ENCODE measurements around the gene MGAT3.

The MGAT3 gene

DNA sequence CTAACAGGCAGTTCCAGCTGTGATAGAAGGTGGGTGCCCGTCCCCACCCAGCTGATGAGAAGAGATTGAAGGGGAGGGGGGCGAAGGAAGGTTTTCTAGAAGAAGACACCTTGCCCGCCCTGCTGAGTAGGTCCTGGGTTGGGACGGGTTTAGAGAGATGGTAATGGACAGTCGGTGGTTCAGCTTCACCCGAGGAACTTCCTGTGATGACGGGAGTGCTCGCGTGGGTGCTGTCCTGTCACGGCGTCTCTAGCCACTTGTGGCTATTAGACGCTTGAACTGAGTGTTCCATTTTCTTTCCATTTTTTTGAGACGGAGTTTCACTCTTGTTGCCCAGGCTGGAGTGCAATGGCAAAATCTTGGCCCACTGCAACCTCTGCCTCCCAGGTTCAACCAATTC, 27.6 kb upstream of the MGAT3 start:
- DNase-seq: no peak

DNA sequence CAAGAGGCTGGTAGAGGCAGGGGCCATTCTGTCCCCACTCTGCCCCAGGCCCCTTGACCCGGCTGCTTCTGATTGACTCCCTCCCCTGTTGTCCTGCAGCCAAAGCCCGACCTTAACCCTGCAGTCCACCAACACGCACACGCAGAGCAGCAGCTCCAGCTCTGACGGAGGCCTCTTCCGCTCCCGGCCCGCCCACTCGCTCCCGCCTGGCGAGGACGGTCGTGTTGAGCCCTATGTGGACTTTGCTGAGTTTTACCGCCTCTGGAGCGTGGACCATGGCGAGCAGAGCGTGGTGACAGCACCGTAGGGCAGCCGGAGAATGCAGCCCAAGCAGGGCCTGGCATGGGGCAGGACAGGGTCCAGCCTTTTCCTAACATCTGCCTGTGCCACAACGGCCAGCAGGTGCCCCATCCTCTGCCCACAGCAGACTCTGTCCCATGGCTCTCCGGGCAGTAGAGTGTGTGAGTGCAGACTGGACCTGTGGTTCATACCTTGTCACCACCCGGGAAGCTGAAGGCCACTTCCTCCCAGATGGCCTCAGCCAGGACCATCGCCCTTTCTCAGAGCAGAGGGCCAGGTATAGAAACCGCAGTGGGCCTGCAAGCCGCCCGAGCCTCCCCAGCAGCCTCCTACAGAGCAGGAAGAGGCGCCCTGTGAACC, 26.8 kb upstream of the MGAT3 start:
- DNase-seq: no peak

DNA sequence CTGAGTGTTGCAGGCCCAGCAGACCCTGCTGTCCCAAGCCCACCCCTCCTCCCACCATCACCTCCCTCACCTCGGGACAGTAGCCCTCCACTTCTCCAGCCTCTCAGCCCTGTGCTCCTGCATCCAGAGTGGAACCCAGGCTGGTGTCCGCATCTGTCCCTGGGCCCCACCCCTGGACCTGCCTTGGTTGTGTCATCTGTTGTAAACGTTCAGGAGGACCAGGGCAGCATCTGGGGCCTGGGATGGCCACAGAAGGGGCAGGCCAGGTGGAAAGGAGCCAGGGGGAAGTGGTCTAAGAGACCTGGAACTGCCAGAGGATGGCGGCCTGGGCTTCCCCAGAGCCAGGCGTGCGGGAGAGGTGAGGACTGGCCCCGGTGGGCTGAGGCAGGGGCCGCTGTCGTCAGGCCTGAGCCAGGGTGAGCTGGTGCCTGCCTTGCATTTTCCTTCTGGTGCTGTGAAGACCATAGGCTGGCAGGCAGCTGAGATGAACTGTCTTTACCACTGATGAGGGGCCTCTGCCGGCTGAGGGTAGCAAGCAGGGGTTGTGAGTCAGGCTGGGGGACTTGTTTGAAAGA, 26.1 kb upstream of the MGAT3 start:
- no peak for DNase-seq

DNA sequence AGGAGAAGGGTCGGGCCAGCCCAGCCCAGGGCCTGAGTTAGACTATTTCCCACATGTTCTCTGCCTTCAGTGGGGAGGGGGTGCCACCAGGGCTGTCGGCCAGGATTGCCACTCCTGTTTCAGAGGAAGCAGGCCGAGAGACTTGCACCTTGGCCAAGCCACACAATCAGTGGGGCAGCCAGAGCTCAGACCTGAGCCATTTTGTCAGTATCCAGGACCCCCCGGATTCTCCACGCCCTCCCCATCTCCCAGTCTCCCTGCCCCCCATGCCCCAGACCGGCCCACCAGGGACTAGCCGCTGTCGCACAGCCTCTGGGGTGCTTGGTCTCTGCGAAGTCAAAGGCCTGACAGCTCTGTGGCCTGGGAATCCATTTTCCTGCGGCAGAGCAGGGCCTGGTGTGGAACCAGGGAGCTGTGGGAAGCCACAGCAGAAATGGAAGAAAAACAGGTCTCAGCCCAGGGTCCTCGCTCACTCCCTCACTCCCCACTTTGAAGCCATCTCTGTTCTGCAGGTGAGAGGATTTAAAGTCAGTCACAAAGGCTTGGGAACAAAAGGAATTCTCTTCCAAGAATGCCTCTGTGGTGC, 25.5 kb upstream of the MGAT3 start:
- no peak for DNase-seq

DNA sequence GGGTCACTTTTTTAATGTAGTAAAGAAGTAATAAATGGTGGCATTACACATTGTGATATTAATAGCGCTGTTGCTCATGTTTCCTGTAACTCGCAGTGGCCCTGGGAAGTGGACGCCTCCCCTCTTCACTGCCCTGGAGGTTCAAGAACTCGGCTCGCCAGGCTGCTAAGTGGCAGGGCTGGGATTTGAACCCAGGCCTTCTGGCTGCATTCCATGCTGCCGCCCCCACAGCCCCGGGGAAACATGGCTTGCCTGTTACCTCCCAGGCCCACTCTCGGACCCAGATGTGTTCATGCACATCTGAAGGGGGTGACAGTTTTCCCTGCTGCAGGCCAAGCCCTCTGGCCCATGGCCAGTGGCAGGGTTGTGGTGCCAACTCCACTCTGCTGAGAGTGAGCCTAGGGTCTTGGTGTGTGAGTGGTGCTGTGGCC, 25.0 kb upstream of the MGAT3 start:
- DNase-seq: no peak

DNA sequence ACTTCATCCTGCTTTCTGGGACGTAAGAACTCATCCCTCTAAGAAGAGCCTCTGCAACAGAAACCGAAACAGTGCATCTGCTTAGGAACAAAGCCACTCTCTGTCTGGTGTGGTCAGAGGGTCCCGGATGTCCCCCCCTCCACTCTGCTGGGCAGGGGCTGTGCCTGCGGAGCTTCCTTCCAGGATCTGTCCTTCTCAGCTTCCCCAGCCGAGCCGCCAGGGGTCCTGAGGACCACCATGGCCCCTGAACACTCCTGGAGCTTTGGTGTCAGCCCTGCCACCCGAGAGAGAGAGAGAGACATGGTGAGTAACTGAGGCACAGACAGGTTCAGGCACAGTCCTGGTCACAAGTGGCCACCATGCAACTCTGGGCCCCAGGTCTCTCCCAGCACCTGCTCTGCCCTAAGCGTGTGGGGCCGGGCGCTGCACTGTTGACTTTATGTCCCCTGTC, 24.4 kb upstream of the MGAT3 start:
- no peak for DNase-seq

DNA sequence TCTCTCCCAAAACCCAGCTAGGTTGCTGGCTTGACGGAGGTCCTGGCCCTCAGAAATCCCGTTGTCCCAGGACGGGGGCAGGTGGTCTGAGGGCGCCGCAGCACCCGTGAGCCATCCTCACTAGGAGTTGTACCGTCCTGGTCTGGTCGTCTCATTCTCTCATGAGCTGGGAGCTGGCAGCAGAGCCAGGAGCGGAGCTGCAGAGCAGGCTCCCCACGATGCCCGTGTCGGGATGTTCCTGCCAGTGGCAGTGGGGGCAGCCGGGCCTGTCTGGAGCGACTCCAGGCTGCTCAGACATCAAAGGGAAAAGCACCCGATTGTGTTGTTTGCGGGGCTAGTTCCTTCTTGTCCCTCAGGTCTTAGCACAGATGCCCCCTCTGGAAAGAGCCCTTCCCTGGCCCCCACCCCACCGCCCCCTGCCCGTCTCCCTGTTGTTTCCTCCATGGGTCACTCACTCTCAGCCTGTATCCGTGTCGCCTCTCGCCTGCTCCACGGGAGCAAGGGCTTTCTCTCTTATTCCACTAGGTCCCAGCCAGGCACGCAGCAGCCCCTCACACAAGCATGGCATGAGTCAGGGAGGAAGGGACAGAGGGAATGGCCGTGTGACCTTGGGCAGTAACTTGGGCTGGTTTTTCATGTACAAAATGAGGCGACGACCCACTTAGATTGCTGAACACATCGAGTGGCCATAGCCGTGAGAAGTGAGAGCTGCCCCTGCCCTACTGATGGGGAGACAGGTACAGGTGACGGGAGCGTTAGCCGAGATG, 23.2 kb upstream of the MGAT3 start:
- no peak for DNase-seq

DNA sequence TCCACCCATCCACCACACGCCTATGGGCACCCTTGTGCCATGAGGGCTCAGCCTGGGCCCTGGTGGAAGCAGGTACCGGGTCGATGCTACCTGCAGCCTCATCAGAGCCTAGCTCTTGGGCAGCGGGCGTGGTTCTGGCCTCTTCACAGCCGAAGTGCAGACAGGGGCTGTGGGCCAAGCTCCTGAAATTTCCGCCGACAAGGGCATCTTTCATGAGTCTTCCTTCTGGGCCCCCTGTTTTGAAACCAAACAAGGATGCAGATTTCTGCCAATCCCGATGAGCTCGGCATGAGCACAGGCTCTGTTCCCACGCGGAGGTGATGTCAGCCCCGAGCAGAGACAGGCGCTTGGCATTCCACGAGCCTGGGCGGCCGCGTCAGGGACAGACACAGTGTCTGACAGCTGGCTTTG, 22.6 kb upstream of the MGAT3 start:
- no peak for DNase-seq

DNA sequence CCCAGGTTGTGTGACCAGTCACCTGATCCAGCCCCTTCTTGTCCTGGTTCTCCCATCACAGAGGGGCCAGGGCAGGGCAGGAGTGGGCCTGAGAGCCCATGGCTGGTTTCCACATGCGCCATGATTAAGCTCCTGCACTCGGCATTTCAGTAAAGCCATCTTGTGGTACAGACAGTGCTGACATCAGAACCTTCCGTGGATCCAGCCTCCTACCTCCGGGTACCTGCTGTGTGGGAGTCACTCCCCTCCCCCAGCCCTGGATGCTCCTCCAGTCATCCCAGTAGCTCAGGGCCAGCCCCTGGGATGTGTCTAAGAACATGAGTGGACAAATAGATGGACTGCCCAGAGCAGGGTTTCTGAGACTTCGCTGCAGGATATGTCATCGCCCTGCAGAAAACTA, 22.1 kb upstream of the MGAT3 start:
- DNase-seq: no peak

DNA sequence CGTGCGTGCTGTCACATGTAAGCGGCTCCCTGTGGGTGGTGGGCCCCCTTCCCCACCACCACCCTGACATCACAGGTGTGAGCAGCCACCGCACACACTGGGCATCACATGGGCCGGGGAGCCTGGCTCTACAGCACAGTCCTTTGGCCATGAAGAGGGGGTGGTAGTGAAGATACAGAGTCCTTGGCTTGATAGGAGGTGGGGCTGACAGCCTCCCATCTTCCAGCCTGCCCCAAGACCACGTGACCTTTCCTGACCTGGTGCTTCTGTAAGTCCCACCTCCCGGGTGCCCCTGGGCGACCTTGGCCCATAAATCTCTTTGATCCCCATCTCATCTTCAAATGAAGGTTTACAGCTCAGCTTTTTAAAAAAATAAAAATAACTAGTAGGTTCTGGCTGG, 21.2 kb upstream of the MGAT3 start:
- DNase-seq: no peak

DNA sequence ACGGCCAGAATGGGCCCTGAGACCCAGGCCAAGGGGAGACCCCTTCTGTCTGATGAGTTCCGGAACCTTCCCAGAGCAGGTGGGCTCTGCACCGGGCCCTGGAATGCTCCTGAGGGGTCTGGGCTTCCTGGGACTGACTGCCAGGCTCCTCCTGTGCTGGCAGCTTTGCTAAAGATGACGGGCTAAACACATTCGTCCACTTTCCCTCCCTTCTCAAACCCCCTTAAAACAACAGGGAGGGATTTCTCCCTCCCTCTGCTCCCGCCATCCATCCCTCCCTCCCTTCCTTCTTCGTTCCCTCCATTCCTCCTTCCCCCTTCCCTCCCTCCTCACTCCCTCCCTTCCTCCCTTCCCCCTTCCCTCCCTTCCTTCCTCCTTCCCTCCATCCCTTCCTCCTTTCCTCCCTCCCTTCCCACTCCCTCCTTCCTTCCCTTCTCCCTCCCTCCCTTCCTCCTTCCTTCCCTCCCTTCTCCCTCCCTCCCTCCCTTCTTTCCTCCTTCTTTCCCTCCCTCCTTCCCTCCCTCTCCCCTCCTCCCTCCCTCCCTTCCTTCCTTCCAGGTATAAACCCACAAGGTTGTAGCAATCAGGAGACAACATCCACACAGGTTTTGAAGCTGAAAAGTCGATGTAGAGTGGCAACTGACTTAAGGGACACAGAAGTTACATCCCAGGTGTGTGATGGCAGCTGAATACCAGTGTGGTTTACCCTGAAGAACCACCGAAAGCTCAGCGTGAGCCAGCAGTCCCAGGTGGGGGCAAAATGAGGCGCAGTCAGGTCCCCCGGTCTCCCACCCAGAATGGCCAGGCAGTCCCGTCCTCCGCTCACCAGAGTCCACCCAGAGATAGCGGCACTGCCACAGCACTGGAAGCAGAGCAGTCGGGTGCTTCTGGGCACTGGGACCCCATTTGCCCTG, 18.8 kb upstream of the MGAT3 start:
- no peak for DNase-seq

DNA sequence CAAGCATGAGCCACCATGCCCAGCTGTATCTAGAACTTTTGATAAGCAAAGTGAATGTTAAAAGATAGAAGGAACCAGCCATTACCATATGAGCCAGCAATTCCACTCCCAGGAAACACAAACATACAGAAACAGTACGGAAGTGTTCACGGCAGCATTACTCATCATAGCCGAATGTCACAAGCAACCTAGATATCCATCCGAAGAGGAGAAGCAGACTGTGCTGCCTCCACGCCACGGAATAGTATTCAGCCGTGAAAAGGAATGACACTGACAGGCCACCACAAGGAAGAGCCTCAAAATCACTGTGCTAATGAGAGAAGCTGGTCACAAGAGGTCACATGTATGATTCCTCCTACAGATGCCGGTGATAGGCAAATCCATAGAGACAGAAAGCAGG, 17.6 kb upstream of the MGAT3 start:
- no peak for DNase-seq

DNA sequence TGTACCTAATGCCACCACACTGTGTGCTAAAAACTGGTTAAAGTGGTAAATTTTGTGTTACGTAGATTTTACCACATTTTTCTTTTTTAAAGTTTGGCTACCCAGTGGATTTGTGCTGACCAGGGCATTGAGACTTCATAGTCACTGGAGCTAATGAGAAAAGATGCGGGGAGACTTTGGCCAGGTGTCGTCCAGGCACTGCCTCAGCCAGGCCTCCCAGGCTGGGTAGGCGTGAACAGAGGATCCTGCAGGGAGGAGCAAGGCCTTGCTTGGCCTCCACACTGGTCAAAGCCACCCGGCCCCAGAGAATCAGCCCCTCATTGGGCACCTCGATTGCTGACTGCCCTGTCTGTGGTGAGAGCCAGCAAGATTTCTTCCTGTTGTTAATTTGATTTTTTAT, 13.4 kb upstream of the MGAT3 start:
- DNase-seq: no peak

DNA sequence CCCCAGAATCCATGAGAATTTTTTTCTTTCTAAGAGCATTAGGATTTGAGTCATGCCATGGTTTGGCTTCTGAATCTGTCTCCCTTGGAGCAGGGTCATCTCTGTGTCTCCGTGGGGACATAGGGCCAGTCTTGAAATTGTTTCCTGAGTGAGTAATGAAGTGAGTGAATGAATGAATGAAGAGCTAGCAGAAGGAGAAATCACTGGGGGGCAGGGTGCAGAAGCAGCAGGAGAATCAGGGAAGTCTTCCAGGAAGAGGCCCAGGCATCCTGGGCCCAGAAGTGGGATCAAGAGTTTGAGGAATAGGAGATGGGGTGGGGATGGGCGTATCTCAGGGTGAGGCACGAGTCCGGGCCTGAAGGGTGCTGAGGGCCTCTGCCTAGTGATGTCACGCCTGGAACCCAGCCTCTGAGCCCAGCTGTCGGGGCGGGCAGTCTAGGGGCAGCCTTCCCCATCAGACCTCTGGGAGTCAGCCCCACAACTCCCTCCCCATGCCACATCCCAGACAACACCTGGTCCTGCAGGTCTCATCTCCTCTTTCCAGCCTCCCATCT, 12.5 kb upstream of the MGAT3 start:
- DNase-seq: no peak

DNA sequence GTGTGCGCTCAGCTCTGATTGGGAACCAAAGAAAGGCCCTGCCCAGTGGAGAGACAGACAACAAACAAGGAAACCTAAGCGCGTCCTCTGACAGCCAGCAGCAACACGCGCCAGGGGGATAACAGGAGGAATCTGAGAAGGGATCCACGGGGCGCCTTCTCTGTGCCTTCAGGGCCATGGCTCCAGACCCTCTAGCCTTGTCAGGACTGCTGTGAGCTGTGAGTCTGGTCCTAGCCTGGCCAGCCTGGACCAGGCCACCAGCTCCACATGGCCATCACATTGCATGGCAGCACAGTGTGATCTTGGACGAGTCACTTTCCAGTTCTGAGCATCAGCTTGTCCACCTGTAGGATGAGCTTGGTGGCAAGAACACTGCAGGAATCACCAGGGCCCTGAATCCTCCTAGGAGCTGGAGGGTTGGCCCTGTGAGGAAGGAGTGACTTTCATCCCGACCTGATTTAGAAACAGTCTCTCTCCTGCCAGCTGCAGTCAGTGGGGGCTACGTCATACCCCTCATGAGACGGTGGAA, 11.8 kb upstream of the MGAT3 start:
- no peak for DNase-seq

DNA sequence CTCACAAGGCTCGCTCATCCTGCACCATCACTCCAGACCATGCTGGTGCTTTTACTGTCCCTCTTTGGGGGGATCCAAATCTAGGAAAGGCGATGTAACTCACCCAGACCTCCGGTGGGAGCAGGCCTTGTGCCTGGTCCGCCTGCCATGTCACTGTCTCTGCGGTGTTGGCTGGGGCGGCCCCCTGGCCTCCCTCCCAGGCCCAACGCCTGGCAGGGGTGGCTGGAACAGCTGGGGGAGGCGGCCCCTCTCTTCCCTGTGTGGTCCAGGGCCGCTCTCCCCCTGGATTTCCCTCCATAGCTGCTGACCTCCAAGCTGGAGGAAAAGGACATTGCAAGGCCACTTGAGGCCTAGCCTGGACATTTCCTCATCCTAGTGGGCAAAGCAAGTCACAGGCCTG, 11.1 kb upstream of the MGAT3 start:
- no peak for DNase-seq

DNA sequence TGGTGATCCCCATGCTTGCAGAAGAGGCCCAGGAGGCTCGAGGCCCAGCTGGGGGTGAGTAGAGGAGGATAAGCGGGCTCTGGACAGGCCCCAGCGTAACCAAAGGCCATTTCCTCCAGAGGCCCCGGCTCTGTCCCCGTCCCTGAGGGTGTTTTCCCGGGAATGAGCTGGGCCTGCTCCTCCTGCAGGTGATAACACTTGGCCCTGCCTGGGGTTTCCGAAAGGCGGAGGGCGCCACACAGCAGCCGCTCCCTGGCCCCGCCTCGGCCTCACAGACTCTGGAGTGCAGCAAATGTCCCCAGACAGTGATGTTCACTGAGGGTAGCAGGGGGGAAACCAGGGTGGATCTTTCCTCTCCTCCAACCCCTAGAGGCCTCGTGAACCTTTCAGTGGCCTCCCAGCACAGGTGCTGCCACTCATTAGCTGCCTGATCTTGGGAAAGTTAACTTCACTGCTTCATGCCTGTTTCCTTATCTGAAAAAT, 10.5 kb upstream of the MGAT3 start:
- DNase-seq: no peak

DNA sequence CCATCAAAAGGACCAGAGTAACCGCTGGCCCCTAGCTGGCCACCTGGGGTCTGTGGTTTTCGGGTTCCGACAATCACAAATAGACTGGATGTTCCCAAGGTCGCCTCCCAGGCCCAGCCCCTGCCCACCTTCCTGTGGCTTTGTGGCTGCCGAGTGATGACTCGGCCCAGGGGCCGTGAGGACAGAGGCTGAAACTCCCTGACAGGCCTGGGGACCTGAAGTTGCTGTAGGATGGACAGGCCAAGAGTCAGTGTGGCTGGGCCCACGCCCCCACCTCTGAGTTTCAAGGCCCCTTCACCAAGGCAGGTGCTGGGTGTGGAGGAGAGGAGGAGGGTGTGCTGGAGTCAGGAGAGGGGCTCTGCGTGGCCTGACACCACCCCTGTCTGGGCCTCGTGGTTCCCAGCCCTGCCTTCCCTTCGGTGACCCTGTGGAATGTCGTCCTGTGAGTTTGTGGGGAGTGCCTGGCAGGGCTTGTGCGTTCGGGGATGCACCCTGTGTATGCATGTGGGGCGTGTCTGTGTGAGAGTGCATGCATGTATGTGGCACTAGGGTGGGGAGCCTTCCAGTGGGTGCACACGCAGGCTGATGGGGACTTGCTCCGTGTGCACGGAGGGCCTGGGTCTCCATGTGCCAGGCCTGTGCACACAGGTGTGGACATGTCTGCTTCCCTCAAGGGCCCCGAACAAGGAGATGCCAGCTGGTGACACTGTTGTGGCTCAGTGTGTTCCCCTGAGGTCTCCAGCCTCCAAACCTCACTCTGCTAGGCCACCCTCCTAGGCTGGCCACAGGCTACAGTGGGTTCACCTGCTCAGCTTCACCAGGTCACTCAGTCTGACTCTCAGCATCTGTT, 8.4 kb upstream of the MGAT3 start:
- no peak for DNase-seq

DNA sequence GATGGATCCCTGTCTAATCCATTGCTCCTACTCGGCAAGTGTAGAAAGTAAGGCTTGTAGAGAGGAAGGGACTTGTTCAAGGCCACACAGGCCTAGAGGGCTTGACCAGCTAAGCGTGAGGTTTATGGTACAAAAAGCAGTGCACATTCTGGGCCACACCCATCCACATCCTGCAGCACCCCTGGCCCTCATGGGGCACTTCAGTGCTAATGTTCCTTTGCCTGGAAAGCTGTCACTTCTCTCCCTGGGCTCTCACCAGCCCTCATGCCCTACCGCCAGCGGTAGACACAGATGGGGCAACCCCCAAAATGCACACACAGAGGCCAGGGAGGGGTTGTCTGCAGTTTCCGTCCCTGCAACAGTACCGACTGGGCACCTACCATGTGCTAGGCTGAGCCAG, 7.1 kb upstream of the MGAT3 start:
- no peak for DNase-seq

DNA sequence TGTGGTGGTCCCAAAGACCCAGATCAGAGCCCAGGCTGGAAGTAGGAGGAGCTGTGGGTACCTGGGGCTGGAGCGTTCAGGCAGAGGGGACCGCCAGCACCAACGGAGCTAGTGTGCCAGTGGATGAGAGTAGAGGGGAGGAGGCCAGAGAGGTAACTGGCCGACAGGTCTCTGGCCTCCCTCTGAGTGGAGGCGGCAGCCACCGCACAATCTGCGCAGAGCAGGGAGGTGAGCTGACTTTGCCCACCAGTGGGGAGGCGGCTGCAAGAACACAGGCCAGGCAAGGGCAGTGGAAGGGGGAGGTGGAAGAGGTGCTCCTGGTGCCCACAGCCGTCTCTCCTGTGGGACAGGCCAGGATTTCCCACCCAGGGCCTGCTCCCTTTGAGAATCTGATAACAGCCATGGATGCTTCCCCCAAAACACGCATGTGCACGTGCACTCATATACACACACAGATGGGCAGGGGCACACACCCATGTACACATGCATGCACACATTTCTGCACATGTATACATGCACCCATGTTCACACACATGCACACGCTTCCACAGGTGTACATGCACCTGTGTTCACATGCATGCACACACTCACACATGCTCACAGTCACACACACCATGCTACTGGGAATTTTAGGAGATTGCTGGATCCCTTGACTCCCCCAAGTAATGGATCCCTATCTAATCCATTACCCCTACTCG, 6.4 kb upstream of the MGAT3 start:
- no peak for DNase-seq

DNA sequence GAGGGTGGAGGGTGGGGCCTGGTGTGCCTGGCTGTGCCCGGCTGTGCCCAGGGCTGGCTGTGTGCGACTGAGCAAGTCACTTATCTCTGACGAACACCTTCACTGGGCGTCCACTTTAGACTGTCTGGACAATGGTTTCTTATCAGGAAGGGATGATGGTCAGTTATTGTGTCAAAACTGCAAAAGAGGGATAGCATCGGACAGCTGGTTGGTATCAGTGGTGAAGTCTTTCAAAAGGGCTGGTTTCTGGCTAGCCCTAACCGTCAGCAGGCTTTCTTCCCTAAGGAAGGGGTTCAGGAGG, 4.1 kb upstream of the MGAT3 start:
- no peak for DNase-seq
